DMS79 (cell line): ENCODE results near the gene TRAF3.

ENCODE experiments used
- DNase-seq: peaks from one replicate; lab custom pipeline; 2025; lab: John Stamatoyannopoulos, UW

TRAF3 gene

DNA sequence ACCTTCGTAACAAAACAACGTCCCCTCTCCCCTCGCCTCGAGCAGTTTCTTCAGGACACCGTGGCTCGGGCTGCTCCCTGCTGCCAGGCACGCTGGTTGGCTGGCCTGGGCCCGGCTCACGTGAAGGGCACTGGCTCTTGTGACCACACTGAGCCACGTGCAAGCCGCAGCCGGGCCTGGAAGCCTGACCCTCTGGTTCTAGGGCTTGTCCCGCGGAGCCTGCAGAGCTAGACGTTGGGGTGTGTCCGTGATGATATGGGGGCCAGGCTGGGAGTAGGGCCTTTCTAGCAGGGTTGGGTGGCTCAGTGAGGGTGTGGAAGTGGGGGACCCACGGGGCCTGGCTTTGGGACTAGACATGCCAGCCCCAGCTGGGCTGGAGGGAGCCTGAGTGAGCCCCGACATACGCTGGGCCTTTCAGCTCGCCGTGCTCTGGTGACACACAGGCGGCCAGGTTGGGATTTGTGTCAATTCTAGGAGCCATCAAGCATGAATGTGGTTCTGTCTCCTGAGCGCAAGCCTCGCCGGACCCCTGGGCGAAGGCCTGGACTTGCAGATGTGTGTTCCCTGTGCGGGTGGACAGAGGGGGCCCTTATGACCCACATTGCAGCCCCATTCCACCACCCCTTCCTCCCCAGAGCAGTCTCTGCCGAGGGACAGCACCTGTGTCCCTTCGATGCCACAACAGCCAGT is 131.7 kb downstream of the TRAF3 start:
- no peak for DNase-seq

DNA sequence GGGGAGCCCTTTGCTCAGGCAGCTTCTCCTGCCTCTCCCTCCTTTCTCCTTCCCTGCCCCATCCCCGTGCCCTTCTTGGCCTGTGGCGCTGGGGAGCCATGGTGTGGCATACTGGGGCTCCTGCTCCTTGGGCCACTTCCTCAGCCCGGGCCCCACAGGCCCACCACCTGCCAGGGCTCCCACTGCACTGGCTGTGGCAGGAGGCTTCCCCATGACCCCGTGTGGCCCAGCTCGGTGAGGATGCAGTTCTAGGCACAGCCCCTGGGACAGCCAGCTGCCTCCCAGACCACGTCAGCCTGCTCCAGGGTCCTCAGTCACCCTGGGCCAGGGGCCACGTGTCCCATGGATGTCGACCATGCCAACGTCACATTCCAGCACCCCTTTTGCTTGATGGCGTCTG is 132.2 kb downstream of the TRAF3 start:
- no peak for DNase-seq

DNA sequence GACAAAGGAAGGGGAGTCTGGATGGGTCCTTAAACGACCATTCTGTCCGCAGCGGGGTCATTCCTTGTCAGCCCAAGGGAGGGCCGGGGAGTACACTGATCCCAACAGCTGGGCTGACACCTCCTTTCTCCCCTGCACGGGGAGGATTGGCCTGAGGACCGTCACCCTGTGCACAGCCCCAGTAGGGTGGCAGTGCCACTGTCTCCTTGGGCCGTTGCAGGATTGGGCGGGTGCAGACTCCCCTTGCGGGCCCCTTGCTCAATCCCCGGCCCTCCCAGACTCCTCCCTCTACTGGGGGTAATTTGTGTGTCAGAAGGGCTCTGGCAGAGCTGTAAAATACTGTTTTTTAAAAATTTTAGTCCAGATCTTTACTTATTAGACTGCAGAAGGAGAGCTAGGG is 132.7 kb downstream of the TRAF3 start:
- no peak for DNase-seq

DNA sequence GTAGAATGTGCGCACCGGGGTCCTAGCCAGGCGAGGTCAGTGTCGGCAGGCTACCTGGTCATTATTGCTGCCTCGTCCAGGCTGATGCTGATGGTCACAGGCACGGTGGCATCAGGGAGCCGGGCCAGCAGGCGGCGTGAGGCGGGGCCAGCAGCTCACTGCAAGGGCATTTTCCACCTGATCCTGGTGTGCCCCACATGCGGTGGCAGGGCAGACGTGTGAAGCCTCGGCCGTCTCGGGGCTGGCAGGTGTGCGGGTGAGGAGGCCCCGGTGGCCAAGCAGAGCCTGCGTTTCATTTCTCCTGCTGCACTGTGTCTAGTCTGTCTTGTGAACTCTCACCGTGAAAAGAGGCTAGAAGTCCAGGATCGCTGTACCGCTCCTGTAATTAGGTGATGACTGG is 133.2 kb downstream of the TRAF3 start:
- DNase-seq, result no peak

DNA sequence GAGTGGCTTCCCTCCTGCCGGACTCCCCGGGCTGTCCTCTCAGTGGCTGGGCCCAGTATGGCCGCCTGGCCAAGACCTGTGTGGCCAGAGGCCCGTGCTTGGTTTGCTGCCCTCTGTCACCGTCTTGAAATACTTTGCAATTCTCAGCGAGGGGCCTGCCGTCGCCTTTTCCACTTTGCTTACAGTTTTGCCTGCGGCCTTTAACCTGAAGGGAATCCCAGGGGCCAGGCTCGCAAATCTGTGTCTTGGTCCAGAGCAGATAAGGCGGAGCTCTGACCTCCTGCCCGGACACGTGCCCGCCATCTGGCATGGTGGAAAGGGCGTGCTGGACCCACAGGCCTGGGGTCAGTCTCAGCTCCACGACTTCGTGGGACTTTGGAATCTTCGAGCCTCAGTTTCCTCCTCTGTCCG is 134.3 kb downstream of the TRAF3 start:
- no peak for DNase-seq

DNA sequence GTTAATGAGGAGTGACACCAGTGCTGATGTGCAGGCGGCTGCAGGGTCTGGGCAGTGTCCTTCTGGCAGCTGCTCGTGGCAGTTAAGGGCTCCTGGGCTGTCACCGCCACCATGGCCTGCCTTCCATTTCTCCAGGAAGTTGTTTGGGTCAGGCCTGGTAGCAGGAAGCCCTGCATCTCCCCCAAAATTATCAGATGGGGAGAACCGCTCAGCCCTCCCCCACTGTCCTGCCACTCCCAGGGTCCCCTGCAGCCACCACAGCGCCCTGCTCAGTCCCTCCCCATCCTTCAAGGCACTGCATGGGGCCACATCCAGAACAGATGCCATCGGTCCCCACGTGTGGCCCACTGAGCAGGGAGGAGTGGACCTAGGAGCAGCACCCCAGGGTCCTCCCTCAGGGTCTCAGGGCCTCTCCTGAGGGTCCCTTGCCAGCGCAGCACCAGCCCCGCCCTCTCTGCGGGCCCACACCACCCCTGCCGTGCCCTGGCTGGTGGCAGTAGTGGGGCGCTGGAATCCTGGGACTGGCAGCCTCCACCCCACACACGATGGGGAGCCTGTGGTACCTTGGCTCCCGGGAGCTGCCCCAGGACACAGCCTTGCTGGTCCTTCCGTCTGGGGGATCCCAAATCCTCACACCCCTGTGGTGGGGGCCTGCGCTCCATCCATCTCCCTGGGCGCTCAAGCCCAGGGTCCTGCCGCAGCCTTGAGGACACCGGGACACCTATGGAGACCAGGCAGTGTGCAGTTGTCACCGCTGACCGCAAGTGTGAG is 134.9 kb downstream of the TRAF3 start:
- no peak for DNase-seq

DNA sequence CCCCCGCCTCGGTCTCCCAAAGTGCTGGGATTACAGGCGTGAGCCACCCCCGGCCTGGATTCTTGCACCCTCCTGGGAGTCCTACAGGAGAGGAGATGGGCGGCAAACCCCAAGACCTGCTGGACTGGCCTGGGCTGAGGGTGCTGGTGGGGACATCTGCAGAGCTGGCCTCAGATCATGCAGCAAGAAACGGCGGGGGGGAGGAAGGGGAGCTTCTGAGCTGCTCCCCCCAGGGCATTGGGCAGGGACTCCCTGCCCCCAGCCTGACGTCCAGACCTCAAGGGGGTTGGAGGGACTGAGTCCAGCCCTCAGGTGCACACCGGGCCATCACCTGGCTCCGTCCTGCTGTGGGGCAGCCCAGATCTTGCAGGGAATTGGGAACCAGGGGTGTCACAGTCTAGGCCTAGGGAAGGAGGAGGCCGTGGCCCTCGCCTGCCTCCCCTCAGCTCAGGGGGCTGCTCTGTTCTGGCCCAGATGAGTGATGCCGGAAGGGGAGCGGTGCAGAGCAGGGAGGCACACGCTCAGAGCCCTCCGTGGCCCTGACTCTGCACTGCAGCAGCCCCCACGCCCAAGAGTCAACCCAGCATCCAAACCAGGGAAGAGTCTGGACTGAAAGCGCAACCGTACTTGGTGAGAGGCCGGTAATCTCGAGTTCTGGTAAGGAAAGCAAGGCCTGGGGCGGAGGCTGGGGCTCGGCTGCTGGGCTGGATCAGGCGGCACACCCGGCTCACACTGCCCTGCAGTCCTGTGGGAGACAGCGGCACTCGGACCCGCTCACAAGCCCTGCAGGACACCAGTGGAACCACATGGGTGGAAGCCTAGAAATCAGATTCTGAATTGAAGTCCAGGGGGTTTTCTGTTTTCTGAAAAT is 136.3 kb downstream of the TRAF3 start:
- DNase-seq, result no peak

DNA sequence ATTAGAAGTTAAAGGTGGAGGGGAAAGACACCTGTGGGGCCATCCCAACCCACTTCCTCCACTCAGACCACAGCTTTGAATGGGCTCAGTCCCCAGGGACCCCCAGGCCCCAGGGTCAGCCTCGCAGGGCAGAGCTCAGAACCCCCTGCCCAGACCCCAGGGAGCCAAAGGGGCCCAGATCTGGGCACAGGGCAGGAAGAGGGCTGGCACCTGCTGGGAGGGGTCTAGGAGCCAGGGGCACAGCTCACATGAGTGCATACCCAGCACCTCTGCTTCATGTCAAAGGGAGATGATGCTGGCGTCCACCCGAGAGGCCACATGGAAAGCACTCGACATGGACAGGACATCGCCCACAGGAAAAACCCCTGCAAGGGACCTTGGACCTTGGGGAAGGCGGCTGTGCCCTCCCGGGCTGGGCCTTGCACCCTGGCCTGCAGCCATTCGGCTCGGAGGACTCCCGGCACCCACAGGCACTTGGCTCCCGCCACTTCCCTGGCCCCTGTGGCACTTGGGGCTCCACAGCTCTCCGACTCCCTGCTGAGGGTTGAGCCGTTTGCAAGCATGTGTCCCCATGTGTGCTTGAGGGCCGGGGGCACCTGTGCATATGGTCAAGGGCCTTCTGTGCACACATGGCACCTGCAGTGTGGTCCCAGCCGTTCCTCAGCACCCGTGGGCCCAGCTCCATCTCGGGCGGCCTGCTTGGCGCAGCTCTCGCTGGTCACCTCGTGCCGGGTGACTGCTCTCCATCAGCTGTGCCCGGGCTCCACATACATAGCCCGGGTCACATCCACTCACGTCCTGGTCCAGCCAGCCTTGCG is 137.4 kb downstream of the TRAF3 start:
- no peak for DNase-seq

DNA sequence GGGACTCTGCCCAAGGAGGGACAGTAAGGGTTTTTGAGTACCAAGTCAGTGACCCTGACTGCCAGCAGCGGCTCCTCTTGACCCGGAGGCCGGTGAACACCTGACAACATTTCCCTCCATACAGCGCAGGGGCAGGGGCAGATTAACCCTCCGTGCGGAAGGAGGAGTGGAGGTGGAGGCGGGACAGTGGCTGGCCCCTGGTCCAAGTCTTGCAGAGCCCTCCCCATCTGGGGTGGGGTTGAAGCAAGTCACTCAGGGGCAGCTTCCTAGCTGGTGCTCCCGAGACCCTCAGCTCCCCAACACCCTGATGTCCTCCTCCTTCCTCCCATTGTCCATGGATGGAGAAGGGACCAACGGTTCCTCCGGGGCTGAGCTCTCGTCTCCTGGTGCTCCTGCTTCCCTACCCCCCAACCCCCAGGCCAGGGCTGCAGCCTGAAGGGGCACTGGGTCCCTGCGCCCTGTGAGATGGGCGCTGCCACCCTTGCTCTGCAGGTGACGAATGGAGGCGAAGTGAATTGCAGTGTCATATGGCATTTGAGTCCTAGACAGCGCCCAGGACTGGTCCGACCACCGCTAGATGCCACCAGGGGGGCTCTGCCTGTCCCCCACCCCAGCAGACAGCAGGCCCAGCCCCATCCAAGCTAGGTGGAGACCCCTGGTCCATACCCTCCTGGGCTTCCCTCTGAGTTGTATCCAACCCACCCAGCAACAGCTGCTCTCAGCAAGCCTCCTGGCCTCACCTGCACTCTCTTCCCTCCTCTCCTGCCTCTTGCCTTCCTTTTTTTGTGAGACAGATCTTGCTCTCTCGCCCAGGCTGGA is 138.3 kb downstream of the TRAF3 start:
- DNase-seq, result no peak

DNA sequence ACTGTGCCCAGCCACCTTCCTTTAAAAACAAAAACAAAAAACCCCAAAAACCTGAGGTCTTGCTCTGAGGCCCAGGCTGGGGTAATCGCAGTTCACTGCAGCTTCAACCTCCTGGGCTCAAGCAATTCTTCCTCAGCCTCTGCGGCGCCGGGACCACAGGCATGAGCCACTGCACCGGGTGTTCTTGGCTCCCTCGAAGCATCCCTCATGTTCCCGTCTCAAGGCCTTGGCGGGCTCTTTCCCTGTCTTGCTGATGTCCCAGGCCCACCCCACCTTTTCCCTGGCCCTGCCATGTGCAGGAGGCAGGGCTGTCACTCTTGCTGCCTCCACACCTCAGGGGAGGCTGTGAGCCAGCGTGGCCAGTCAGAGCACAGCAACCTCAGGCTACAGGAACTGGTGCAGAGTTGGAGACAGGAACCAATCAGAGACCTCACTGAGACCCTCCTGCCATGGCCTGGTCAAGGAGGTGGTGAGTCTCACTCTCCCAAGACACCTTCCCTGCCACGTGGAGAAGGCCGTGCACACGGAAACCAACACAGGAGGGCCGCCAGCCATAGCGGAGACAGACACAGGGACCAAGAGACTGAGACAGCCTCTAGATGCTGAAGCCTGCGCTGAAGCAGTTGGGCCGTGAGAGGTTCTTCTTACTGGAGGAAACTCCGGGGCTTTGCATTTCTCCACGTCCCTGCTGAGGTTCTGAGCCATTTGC is 139.3 kb downstream of the TRAF3 start:
- DNase-seq, result no peak

DNA sequence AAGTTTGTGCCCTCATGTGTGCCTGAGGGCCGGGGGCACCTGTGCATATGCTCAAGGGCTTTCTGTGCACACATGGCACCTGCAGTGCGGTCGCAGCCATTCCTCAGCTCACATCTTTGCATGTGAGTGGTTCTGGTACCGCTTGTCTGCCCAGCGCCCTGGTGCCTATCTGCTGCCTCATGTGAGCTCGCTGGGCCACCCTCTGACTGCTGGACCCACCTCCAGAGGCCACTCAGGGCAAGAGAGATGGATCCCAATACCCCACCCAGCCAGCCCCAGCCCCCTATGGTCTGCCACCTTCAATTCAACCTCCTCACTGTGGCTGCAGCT is 139.8 kb downstream of the TRAF3 start:
- no peak for DNase-seq

DNA sequence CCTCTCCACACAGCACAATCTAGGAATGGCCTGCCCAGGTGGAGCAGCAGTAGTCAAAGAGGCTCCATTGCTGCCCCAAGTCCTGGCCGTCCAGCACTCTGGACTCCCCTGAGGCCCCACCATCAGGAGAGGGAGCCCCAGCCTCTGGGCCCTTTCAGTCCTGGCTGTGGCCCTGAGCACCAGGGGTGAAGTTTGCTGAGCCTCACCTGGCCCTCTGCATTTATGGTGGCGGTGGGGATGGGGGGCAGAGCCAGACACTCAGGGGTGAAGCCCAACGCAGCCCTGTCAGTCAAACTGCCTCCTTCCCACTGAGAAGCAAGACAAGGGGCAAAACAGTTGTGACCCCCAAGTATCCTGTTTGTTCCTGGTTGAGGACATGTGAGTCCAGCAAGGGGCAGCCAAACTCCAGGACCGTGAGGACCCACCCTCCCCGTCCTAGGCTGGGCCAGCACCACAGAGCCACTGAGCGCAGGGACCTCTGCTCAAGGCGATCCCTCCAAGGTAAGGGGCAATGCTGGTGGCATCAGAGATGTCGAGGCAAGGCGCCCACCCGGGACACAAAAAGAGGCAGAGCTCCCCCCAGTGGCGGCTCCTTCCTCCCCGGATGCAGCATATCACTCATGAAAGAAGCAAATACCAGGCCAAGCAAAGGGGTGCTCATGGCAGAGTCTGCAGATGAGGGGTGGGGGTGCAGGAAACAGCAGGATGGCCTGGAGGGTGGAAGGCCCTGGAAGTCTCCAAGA is 140.4 kb downstream of the TRAF3 start:
- peak; percentile 29 for DNase-seq

DNA sequence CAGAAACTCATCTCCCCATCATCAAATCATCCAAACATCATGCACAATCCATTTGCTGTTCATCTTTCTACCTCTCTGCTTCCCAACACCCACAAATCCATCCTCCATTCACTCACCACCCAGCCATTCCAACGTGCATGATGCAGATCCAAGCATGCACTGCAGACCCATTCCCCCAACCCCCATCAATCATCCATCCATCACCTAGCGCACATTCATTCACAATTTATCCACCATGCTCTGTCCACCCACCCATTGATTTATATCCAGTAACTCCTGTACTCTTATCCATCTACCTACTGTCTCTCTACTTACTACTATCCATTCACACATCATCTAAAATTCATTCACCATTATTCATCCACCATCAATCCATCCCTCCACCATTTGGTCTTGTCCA is 141.2 kb downstream of the TRAF3 start:
- no peak for DNase-seq

DNA sequence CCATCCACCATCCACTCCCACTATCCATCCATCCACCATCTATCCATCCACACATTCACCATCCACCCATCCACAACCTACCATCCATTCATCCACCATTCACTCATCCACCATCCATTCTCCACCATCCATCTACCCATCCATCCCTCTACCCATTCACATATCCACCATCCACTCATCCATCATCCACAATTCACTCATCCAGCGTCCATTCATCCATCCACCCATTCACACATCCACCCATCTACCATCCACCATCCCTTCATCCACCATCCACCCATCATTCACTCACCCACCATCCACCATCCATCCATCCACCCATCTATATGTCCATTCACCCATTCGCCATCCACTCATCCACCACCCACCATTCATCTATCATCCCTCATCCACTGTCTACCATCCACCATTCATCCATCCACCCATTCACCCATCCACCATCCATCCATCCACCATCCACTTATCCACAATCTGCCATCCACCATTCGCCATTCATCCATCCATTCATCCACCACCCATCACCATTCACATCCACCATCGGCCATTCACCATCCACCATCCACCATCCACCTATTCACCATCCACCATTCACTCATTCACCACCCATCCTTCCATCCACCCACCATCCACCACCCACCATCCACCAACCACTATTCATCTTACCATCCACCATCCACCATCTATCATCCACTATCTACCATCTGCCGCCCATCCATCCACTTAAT is 143.2 kb downstream of the TRAF3 start:
- DNase-seq, result no peak

DNA sequence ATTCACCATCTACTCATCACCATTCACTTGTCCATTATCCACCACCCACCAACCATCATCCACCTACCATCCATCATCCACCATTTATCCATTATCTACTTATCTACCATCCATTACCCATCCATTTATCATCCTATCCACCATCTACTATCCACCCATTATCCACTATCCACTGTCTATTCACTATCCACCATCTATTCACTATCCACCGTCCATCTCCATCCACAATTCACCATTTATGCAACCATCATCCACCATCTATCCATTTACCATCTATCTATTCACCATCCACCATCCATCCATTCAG is 143.7 kb downstream of the TRAF3 start:
- DNase-seq, result no peak

DNA sequence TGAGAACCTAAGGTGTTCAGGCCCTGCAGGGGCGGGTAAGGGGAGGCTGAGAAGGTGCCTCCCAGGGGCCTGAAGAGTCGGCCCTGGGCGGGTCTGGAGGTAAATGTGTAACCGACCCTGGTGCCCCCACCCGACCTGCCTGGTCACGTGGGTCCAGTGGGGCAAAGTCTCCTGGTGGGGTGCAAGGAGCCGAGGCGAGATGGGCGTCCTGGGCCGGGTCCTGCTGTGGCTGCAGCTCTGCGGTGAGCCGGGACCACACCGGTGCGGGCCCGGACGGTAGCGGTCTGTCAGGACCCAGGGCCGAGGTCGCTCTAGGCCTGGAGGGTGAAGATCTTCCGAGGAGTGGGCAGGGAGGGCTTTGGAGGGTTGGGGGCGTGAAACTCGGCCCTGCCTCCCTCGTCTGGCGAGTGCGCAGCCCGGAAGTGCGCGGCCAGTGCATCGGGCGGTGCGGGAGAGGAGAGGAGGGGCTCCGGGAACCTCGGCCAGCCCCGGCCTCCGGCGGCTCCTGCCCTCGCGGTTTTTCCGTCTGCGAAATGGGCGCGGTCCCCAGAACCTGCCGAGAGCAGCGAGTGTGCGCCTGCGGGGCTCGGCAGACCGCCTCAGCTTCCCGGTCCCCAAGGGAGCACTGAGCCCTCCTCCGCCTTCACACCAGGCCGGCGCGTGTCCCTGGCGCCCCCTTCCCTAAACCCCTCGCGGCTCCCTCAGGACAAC is 145.4 kb downstream of the TRAF3 start, which contains the start of gene AMN:
Gene AMN, plus strand, starts transcription at position 174 of the 711 bp plus-strand sequence. Its CDS starts 26 bp downstream, at position 200.
- no peak for DNase-seq

DNA sequence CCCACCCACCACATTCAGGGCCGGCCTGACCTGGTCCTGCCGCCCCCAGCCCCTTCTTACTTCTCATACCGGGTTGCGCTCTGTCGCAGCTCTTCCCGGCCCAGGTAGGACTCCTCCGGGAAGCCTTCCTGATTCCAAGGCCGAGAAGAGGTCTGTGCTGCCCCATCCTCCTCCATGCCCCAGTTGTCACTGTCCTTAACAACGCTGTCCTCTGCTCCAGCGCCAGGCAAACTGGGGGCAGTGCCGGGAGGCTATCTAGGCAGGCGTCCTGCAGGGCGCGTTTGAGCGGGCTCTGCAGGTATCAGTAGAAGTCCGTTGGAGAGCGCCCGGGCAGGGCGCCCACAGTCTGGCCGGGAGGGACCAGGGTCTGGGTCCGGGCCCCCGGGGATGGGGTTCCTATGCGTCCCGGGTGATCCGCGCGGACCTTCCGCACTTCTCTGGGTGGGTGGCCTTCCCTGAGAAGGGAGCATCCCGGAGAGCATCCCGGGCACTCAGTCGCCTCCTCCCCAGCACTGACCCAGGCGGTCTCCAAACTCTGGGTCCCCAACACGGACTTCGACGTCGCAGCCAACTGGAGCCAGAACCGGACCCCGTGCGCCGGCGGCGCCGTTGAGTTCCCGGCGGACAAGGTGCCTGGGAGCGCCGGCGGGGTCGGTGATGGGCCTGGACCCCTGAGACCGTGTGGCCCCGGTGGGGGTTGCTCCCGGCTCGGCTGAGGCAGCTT is 146.1 kb downstream of the TRAF3 start:
- DNase-seq, result no peak
